Endothelial cell of umbilical vein (primary cell): ENCODE data around the gene DNAAF5.

ENCODE experiments used
- EZH2 ChIP-seq: IDR thresholded peaks from 2 replicates; pipeline ENCODE4 v1.6.1; 2012; ENCODE audit warnings: borderline replicate concordance, low read depth, mild to moderate bottlenecking, moderate library complexity, low read length, inconsistent platforms; ENCODE audit not compliant: severe bottlenecking
- GATA2 ChIP-seq: IDR thresholded peaks from 2 replicates; pipeline ENCODE4 v1.7.0; 2011; ENCODE audit warnings: low read depth, mild to moderate bottlenecking, moderate library complexity, mixed read lengths, low read length; ENCODE audit not compliant: insufficient read length, insufficient read depth
- JUN ChIP-seq: IDR thresholded peaks from 2 replicates; pipeline ENCODE4 v1.6.1; 2011; ENCODE audit warnings: borderline replicate concordance, low read depth; ENCODE audit not compliant: insufficient read length, insufficient read depth
- MYC ChIP-seq: IDR thresholded peaks from one replicate; pipeline ENCODE4 v1.6.1; 2011; ENCODE audit warnings: mild to moderate bottlenecking, low read depth, low read length
- POLR2A ChIP-seq: IDR thresholded peaks from 2 replicates; pipeline ENCODE4 v1.6.1; 2012; ENCODE audit warnings: low read depth, mild to moderate bottlenecking, control low read depth, low read length
- POLR2AphosphoS5 ChIP-seq: IDR thresholded peaks from 2 replicates; pipeline ENCODE4 v1.6.1; 2012; ENCODE audit warnings: low read depth, mild to moderate bottlenecking, control low read depth, low read length, moderate library complexity; ENCODE audit not compliant: insufficient read depth
- TF ChIP-seq, protein P1 (sequence below), 2 donors: IDR thresholded peaks; 1 replicate in 1 of 2; 2 replicates in 1 of 2; pipeline ENCODE4 v1.5.1; 2011; ENCODE audit warnings: low read length in 2 of 2, mild to moderate bottlenecking in 2 of 2, moderate library complexity in 2 of 2, control low read depth in 1 of 2, inconsistent platforms in 1 of 2, low read depth in 1 of 2; ENCODE audit not compliant: insufficient read depth in 1 of 2; ENCODE audit errors: extremely low read depth in 1 of 2
- TF ChIP-seq, protein P2 (sequence below): IDR thresholded peaks from 2 replicates; pipeline ENCODE4 v1.6.1; 2011; ENCODE audit not compliant: insufficient read depth, insufficient read length

DNA sequence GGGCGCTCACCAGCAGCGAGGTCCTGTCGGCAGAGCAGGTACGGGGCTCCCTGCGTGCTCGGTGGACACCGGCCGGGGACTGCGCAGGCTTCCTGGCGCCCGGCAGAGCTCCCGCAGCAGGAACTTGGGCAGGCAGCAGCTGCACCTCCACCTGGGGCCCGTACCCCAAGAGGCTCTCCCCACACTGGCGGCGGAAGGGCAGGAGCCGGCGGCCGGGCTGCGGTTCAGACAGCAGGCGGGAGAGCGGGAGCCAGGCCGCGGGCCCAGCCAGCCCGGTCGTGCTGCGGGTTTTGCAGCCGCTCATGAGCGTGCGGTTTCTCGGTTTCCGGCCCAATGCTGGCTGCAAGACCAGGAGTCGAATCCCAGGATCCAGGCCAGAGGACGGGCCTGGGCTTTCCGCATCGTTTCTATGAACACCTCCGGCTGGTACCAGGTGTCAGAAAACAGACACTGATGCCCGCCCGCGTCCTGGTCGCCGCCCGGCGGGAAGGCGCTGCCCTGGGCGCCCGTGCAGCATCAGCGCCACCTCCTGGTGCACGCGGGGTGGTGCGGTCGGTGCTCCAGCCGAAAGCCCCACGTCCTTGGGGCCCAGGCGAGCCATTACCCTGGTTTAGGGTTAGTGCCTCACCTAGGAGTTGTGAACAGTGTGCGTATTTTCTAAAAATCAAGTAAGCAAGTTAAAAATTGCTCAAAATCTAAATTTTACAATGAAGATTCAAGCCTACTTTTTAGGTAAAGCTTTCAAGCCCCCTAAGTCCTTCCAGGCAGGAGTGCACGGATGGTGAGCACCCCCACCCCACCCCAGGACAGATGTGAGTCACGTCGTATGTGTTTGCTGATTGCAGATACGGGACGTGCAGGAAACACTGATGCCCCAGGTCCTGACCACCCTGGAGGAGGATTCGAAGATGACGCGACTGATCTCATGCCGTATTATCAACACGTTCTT lies 47.9 kb downstream of the DNAAF5 start:
- TF ChIP-seq, protein P1, sequence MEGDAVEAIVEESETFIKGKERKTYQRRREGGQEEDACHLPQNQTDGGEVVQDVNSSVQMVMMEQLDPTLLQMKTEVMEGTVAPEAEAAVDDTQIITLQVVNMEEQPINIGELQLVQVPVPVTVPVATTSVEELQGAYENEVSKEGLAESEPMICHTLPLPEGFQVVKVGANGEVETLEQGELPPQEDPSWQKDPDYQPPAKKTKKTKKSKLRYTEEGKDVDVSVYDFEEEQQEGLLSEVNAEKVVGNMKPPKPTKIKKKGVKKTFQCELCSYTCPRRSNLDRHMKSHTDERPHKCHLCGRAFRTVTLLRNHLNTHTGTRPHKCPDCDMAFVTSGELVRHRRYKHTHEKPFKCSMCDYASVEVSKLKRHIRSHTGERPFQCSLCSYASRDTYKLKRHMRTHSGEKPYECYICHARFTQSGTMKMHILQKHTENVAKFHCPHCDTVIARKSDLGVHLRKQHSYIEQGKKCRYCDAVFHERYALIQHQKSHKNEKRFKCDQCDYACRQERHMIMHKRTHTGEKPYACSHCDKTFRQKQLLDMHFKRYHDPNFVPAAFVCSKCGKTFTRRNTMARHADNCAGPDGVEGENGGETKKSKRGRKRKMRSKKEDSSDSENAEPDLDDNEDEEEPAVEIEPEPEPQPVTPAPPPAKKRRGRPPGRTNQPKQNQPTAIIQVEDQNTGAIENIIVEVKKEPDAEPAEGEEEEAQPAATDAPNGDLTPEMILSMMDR (IDR thresholded peaks at IDR 0.05; ENCODE audit: extremely low read depth in 1 of 2, insufficient read depth in 1 of 2, low read depth in 1 of 2, low read length in 2 of 2) = peak; percentile 91 to 93
- TF ChIP-seq POLR2A = no peak
- no peak for TF ChIP-seq JUN
- peak; percentile 17 for TF ChIP-seq POLR2AphosphoS5
- no peak for TF ChIP-seq MYC
- TF ChIP-seq GATA2 = no peak
- TF ChIP-seq EZH2 = no peak
- TF ChIP-seq, protein P2, sequence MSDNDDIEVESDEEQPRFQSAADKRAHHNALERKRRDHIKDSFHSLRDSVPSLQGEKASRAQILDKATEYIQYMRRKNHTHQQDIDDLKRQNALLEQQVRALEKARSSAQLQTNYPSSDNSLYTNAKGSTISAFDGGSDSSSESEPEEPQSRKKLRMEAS = no peak
